RPMI8226 (cell line): Measurements from ENCODE around the gene TULP1.

Experiments used
- DNase-seq: peaks from one replicate; pipeline ENCODE4 v3.0.0-alpha.2; 2015

The TULP1 gene

DNA sequence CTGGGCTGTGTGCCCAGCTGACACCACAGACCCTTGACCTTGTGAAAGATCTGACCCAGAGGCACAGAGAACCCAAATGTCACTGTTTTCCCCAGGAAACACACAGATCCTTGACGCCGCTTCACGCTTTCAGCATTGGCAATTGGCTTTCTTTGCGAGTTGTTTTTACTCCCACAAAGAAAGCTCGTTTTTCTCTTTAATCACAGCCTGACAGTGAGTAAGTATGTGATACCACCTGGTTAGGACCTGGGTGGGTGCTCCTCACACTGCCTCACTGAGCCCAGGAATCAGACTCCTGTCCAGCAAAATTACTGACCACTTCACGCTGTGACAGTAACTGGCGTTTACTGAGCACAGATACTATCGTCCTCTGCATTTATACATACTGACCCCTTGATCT, 31.5 kb downstream of the TULP1 start:
- DNase-seq = no peak

DNA sequence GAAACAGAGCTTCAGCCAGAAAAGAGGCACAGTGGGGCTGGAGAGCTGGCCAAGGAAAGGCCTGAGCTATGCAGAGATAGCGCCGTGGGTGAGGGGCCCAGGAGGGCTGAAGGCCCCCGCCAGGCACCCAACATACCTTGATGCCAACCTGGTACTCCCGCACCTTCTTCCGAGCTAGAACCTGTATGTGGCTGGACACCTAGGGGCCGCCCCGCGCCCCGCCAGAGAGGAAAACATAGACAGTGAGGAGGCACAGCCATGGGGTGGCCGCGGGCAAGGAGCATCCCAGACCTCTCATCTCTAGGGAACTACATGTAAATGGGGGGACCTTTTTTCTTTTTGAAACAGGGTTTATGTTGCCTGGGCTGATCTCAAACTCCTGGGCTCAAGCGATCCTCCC, 32.5 kb downstream of the TULP1 start:
- no peak for DNase-seq

DNA sequence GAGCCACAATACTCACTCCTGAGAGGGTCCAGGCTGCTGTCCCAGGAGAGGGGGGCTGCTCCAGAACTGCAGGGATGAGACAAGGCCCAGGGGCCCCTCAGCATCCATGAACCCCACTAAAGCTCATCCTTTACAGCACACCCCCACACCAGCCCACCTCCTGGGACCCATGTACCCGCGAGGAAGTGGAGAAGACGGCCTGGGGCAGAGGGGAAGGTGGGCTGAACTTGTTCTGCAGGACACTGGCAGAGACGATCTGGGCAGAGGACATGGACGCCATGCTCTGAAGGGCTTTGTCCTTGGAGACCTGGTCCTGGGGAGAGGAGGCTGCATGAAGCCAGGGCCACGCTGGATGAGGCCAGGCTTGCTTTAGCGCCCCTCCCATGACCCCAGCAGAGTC, 34.4 kb downstream of the TULP1 start:
- no peak for DNase-seq

DNA sequence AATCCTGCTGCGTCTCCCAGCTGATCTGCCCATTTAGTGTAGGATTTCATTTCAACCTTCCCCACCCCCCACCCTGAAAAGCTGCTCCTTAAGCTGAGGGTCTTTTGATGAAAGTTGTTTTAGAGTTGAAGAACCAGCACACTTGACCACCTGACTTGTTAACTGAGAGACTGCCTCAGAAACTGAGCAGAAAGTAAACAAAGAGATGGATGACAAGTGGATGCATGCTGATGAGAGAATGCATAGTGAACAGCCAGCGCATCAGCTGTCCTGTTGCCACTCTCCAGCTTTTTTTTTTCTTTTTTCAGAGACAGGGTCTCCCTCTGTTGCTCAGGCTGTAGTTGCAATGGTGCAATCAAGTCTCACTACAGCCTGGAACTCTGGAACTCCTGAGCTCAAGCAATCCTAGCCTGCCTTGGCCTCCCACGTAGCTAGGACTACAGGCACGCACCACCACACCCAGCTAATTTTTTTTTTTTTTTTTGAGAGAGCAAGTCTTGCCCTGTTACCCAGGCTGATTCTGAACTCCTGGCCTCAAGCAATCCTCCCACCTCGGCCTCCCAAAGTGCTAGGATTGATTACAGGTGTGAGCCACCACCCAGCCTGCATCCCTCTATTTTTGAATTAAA, 35.0 kb downstream of the TULP1 start:
- no peak for DNase-seq

DNA sequence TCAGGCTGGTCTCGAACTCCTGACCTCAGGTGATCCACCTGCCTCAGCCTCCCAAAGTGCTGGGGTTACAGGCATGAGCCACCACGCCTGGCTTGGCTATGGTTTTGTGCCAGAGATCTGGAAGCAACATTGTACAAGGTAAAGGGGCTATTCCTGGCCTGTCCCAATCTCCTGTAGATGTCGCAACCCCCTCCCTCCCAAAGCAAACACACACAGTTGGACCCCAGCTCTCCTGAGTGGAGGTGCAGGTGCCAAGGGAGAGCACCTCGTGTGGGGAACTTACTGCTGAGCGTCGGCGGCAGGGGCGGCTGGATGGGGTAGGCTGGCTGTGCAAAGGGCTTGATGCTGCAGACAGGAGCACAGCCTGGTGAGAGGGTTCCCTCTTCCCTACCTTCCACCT, 35.7 kb downstream of the TULP1 start:
- no peak for DNase-seq

DNA sequence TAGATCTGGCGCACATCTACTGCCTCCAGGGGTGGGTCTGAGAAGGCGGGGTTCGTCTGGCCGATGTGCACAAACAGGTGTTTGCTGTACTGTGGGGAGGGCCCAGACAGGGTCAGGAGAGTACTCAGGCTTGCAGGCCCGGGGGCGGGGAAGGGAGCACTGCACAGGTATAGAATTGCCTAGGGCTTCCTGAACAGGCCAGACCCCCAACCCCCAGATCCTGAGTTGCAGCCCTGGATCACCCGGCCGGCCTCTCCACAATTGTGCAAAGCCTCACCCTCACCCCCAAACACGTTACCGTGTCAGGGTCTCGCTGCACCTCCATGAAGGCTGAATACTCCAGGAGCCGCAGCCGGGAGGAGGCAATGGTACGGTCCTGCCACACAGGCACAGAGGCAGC, 36.7 kb downstream of the TULP1 start:
- DNase-seq = no peak

DNA sequence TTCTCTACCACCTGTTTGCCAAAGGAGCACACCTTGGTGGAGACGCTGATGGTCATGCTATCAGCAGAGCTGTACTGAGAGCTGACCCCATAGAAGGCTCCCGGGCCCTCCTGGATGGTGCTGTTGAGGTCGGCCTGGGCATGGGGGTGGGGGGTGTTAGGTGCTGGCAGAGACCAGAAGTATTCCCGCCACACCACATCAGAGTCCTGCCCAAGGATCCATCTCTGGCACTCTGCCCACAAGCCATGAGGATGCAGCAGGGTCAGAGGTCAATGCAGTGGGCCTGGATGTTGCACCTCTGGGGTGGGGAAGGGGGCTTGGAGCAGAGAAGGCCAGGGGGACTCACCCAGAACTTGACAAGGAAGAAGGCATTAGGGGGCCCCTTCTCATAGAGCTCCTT, 37.1 kb downstream of the TULP1 start:
- no peak for DNase-seq

DNA sequence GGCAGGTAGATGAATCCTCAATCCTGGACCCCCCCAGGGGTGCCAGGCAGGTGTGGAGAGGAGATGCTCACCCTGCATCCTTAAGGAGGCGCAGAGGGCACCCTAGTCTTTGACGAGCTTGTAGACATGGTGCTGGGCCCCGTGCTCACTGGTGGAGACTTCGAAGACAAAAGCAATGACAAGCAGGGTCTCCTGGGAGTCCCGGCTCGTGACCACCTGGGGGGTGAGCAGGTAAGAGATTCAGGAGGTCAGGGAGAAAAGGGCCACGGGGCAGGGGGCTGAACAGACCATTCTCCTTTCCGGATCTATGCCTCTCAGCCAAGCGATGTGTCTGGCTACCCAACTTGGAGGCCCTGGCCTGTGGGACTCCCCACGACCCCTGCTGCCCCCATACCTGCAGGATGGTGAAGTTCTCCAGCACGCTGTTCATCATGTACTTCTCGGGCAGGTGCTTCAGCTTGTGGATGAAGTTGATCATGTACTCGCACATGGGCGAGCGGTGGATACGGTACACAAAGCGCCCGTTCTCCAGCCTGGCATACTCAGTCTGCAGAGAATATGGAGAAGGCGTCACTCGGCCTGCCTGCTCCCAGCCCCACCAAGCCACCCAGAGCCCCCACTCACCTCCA, 37.6 kb downstream of the TULP1 start:
- DNase-seq = no peak

DNA sequence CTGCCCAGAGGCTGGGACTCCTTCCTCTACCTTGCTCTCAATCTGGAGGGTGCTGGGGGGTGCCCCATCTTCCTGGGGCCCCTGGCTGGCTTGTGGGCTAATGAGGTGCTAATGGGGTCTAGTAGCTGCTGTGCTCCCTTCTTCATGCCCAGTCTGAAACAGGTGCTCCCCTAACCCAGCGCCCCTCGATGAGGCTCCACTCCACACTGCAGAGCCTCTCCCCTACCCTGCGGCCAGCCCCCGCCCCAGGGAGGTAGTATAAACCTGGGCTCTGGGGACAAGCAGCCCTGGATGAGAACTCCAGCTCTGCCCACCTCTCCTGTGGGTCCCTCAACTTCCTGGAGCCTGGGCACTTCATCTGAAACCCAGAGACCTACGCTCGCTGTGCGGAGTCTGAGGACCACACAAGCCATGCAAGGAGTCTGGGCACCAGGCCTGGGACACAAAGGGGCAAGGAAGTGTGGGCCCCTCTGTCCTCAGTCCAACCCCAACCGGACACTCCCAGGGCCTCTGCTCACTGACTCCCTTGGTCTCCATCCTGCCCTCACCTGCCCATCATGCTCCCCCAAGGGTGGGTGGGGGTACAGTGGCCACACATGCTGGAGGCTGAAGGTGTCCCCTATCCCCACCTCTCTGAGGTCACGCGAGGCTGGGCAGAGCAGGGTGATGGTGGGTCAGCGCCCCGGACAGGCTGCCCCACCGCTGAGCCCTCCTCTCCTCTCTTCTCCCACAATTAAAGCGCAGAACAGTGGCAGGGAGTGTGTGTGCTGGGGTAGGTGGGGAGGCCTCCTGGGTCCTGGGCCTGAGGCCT, 38.4 kb downstream of the TULP1 start:
- no peak for DNase-seq

DNA sequence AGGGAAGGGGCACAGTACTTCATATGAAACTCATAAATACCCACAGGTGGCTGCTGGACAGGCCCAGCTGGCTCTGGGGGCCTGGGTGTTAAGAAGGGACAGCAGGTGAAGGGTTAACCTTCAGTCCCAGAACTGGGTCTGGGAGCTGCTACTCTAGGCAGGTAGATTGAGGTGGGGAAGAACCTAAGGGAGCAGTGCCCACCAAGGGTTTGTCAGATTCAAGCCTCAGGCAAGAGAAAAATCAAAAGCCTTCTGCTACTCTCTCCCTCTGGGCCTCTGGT, 38.9 kb downstream of the TULP1 start:
- DNase-seq = no peak

DNA sequence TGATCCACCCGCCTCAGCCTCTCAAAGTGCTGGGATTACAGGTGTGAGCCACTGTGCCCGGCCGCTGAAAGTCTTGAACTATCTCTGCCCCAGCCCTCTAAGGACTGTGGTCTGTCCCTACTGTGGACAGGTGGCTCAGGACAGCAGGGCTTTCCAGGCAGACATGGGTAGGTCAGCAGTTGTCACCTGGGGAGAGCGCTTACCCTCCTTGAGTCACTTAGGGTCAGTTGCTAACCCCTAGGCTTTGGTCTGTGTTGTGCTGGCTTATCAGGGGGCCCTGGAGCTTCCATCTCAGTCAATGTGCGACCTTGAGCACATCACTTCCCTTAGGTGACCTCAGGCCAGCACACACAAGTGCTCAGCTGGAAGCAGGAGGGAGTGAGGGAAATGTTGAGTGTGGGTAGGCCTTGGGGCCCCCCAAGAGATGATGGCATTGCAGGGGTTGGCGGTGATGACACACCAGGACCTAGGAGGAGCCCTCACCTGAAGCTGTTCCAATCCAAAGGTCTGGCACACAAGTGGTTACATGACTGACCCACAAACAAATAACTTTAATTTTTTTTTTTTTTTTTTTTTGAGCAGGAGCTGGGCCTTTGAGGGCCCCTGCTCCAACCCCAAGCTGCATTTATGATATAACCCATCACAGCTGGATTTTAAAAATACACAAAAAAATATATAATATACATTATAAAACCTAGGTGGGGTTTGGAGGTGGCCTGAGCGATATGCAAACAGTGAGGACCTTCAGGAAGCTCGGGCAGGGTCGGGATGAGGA, 39.4 kb downstream of the TULP1 start:
- no peak for DNase-seq

DNA sequence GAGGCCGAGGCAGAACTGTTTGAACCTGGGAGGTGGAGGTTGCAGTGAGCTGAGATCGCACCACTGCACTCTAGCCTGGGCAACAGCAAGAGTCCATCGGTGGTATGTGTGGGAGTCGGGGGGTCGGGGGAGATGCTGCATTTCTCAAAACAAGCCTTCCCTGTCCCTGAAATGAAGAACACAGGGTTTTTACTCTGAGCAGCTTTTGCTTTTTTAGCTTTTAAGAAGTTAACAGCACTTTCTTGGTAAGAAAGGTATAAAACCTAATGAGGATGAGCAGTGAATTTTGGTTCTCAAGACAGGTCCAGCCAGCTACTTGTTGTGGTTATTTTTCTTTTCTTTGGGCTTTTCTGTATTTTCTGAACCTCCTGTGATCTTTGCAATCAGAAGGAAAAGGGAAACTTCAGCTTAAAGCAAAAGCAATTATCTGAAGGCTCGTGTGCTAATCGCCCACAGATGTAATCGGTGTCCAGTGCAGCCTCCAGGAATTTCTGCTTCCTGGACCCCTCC, 40.8 kb downstream of the TULP1 start:
- DNase-seq = no peak

DNA sequence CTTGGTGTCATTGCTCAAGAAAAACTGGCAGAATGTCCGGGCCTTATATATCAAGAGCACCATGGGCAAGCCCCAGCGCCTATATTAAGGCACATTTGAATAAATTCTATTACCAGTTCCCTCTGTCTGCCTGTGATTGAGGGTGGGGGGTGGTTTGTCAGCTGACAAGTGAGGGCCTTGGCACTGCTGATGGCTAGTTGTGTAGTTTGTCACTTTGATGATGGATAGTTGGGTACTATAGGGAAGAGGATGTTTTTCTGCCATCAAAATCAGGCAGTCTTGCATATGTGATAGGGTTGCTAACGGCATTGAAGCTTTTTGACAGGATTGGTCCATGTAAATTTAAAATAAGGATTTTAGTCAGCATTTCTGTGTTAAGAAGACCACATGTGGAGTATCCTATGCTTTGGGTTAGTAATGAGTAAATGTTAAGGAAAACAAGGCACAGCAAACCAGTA, 42.0 kb downstream of the TULP1 start:
- no peak for DNase-seq

DNA sequence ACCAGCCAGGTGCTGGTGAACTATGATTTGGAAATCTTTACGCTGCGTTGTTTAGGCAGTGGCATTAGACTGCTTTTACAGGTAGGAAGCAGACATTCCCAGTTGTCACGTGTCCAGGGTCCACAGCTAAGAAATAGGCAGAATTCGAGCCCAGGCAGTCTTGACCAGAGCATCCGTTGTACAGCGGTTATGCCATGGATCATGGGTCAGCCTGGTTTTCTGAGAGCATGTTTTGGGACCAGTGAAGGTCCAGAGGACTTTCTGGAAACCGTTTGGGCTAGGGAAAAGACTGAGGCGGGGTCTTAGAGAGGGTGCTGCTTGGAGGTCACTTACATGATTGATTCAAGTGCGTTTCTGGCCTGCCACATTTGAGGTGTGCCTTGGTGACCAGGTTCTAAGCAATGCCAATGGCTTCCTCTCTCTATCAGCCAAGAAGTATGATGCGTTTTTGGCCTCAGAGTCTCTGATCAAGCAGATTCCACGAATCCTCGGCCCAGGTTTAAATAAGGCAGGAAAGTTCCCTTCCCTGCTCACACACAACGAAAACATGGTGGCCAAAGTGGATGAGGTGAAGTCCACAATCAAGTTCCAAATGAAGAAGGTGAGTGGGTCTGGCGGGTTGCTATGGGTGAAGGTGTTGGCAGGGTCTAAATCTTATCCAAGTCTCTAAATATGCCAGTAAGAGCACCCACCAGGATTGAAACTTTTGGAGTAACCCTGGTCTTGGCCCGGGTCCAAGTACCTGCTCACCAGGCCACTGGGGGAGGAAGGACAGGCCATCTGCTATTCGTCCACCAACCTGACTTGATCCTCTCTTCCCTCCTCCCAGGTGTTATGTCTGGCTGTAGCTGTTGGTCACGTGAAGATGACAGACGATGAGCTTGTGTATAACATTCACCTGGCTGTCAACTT, 42.7 kb downstream of the TULP1 start:
- DNase-seq = peak; percentile 70

DNA sequence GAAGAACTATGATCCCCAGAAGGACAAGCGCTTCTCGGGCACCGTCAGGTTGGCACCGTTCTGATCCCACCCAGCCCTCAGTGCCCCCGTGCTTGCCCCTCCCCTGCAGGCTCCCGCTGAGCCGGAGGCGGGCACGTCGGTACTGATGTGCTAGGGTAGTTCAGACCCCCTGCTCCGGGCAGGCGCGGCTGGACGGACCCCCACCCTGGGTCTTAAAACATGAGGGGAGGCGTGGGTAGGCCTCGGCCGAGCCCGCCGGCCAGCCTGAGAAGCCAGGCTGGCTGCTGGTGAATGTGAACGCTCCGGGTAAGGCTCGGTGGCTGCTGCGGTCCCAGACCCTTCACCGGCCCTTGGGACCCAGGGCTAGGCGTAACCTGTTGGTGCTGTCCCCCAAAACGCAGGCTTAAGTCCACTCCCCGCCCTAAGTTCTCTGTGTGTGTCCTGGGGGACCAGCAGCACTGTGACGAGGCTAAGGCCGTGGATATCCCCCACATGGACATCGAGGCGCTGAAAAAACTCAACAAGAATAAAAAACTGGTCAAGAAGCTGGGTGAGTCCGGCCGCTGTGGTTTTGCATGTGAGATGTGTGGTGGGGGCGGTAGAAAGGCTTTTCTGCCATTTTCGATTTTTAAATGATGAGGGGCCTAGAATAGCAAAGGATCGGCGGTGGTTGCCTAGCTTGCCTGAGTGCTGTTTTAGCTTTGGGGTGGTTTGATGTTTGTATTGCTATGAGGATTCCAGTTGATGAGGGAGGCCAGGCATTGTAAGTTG, 43.5 kb downstream of the TULP1 start:
- no peak for DNase-seq

DNA sequence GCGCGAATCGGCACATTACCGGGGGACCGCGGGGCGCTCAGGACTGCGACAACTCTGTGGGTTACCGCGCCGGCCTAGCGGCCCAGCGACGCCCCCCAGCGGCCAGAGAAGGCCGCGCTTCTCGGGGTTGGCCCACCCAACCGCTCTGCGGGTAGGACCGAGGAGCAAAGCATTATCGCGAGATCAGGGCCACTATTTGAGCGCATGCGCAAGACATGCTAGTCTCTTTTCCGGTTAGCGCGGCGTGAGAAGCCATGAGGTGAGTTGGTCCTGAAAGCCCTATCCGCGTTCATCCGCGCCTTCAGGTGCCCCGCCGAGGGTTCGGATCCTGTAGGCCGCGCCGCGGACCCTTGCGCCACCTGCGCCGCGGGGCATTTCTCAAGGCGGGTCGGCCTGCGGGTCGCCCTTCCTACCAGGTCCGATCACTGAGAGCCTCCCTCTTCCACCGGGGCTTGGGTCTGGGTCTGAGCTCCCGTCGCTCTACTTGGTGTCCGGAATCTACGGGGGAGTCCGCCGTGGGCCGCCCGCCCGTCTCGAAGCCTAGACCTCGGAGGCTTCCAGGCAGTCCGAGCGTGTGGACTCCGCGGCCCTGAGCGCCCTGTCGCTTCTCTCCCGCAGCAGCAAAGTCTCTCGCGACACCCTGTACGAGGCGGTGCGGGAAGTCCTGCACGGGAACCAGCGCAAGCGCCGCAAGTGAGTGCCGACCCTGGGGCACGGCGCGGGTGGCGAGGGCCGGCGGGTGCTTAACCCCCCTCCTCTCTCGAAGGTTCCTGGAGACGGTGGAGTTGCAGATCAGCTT, 44.3 kb downstream of the TULP1 start, which contains the start of gene RPL10A:
RPL10A (plus strand) TSS at position 221 of the 799 bp plus-strand sequence; CDS start at position 255, 34 bp downstream.
- DNase-seq = peak; percentile 98

DNA sequence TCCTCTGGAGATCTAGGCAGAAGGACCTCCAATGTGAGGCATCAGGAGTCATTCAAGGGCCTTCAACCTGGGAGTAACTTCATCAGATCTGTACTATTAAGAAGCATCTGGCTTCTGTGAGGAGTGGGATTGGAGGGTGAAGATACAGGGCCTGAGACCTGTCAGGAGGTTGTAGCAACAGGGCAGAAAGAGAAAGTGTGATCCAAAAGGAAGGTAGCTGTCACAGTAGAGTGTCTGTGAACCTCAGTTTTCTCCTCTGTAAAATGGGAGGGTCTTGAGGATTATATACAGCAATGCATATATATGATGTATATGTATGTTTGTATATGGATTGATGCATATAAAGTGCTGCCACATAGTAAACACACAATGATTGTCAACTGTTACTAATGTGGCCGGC, 47.0 kb downstream of the TULP1 start:
- no peak for DNase-seq

DNA sequence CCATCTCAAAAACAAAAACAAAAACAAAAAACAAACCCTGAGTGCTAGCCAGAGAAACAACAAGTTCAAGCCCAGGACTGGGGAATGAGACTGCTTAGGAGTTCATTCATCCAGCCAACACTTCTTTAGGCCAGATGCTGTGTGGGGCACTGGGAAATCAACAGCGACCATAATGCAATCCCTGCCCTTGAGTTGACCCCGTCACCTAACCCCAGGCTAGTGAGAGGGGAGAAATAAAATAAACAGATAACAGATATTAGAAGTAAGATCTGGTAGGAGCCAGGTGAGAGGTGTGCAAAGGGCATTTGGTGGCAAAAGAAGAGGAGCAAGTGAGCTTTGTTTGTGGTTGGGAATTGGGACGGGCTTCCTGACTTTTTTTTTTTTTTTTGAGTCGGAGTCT, 49.4 kb downstream of the TULP1 start:
- DNase-seq = no peak

DNA sequence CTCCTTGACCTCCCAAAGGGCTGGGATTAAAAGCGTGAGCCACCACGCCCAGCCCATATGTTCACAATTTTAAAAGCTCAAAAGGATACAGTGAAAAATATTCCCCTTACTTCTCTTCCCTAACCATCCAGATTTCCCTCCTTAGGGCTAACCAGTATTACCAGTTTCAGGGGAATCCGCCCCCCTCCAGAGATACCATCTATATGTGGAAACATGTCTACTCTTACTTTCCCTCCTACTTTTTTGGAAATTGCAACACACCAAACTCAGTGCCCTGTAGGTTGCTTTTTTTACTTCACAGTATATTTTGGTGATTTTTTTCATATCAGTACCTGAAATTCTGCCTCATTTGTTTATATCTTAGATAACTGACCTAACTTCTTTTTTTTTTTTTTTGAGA, 51.4 kb downstream of the TULP1 start:
- no peak for DNase-seq

DNA sequence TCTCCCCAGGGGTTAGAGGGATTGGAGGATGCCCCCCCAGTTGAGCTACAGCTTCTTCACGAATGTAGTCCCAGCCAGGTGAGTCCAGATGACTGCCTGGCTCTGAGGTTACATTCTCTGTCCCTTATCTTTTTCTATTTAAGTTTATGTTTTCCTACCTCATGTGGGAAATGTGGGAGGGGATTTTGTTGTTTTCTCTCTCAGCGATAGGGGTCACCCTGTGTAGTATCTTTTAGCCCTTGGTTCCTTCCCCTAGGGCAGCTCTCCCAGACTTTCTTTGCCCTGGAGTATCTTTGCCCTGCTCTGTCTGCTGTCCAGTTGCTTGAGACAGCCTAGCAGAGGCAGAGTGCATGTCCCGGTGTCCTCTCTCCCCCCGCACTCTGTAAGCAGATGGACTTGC, 54.8 kb downstream of the TULP1 start:
- DNase-seq = no peak
